Nephron (organoid): Measurements from ENCODE around the gene DRD4.

Source experiments
- H3K27ac Mint-ChIP-seq, 3 experiments: 2 replicates each; pipeline ENCODE4 v1.8.0; 2020; ENCODE audit warnings: mixed read lengths in 3 of 3, mild to moderate bottlenecking in 2 of 3, moderate library complexity in 1 of 3
- H3K27me3 Mint-ChIP-seq: 2 replicates; pipeline ENCODE4 v1.8.0; 2021; ENCODE audit warnings: low read depth, mild to moderate bottlenecking, moderate library complexity, mixed read lengths
- H3K36me3 Mint-ChIP-seq: 2 replicates; pipeline ENCODE4 v1.8.0; 2020; ENCODE audit warnings: low read depth, mixed read lengths
- H3K4me1 Mint-ChIP-seq: 2 replicates; pipeline ENCODE4 v1.8.0; 2020; ENCODE audit warnings: mixed read lengths
- H3K4me3 Mint-ChIP-seq, 3 experiments: 2 replicates each; pipeline ENCODE4 v1.8.0; 2020; ENCODE audit warnings: mild to moderate bottlenecking in 3 of 3, mixed read lengths in 3 of 3, moderate library complexity in 2 of 3
- H3K9me3 Mint-ChIP-seq: 2 replicates; pipeline ENCODE4 v1.8.0; 2020; ENCODE audit warnings: mixed read lengths
- CTCF ChIP-seq, 3 experiments: fragments of 200-600 bp; sonication (generic); IDR thresholded peaks; one replicate each; pipeline ENCODE4 v1.5.0; 2021; ENCODE audit warnings: antibody characterized with exemption in 3 of 3; ENCODE audit not compliant: unreplicated experiment in 3 of 3

Gene DRD4

DNA sequence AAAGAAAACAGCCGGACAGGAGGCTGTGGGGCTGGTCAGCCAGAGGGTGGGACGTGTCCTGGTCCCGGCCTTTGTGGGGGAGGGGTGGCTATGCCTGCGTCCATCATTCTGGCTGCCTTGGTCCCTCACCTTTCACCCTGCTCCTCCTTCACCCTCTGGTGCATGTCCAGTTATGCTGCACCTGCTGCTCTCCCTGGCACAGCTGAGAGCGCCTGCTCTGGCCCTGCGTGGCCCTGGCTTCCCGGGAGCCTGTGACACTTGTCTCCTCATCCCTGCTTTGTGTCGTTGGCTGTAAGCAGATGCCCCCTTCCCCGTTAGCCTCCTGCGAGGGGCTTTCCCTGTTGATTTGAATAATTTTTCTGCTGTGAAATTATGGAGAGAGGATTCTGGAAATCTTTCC, 44.2 kb upstream of the DRD4 start:
- Mint-ChIP-seq H3K4me3 (no peak overlapping the region), H3K36me3 (peaks cover 60% of the 10 kb centered on the region), H3K27me3 (no peaks in the 10 kb centered on the region), H3K4me1 (no peaks in the 10 kb centered on the region), H3K27ac (no peak overlapping the region), H3K9me3 (no peaks in the 10 kb centered on the region)
- TF ChIP-seq CTCF (IDR thresholded peaks at IDR 0.05; ENCODE audit: unreplicated experiment in 3 of 3), result no peak

DNA sequence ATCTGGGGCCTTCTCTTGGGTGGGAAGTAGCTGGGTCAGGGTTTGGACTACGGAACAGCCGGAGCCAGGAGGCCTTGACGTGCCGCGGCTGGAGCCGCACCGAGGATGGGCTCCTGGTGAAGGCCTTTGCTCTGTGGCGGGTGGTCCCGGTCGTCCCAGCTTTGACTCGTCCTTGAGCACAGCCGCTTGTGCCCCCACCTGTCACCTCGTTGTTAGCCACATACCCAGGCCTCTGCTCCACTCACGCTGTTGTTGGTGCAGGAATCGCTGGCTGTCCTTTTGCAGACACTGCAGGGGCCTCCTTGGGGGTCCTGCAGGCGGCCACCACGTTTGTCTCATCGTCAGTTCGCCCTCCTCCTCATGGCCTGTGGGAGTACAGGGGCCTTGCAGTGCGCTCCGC, 43.7 kb upstream of the DRD4 start:
- Mint-ChIP-seq H3K4me3 (no peak overlapping the region), H3K27me3 (no peaks in the 10 kb centered on the region), H3K9me3 (no peaks in the 10 kb centered on the region), H3K4me1 (no peaks in the 10 kb centered on the region), H3K27ac (no peak overlapping the region), H3K36me3 (peaks cover 58% of the 10 kb centered on the region)
- no peak for TF ChIP-seq CTCF (IDR thresholded peaks at IDR 0.05; ENCODE audit: unreplicated experiment in 3 of 3)

DNA sequence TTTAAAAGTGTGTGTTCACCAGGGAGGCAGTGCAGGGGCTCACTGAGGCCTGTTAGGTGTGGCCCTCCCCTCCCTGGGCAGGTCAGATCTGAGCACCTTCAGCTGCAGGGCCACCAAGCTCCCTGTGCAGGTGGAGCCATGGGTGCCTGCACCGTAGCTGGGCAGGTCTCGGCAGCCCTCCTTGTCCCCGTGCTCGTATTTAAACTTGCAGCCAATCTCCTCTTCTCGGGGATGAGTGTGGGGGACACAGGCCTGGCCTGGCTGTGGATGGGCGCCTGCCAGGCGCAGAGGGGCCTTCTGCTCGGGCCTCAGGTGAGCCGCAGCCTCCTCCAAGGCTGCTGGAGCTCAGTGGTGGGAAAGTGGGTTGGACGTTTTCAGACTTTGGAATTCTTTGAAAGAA, 41.7 kb upstream of the DRD4 start:
- Mint-ChIP-seq H3K4me1 (no peaks in the 10 kb centered on the region), H3K36me3 (peaks cover 47% of the 10 kb centered on the region), H3K27me3 (no peaks in the 10 kb centered on the region), H3K4me3 (no peak overlapping the region), H3K9me3 (no peaks in the 10 kb centered on the region), H3K27ac (no peak overlapping the region)
- no peak for TF ChIP-seq CTCF (IDR thresholded peaks at IDR 0.05; ENCODE audit: unreplicated experiment in 3 of 3)

- no peak for TF ChIP-seq CTCF (IDR thresholded peaks at IDR 0.05; ENCODE audit: unreplicated experiment in 3 of 3)
- Mint-ChIP-seq H3K4me3 (no peak overlapping the region), H3K27me3 (no peaks in the 10 kb centered on the region), H3K27ac (no peak overlapping the region), H3K36me3 (peaks cover 41% of the 10 kb centered on the region), H3K9me3 (no peaks in the 10 kb centered on the region), H3K4me1 (no peaks in the 10 kb centered on the region)
Observed at GRCh38 chr11:596374-596773, 40.7 kb upstream of the DRD4 start.

DNA sequence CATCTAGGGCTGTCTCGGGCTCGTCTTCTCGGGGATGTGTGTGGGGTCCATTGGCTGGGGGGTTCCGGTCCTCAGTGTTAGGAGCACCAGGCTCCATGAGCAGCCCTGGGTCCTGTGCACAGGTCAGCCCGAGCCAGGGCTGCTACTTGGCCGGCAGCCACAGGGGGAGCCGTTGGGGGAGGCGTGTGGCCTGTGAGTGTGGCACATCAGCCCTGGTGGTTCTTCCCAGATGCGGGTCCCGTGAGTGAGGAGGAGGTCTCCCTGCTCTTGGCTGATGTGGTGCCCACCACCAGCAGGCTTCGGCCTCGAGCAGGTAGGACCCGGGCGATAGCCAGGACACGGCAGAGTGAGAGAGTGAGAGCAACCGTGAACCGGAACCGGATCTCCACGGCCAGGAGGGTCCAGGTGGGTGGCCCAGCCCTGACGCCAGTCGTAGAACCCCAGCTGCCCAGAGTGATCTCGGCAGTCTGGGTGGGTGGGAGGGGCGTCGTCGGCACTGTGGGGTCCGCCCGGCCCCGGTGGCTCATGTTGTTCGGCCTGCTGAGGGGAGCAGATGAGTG, 39.8 kb upstream of the DRD4 start:
- H3K9me3 Mint-ChIP-seq, result no peaks in the 10 kb centered on the region
- no peak overlapping the region for H3K27ac Mint-ChIP-seq
- H3K4me3 Mint-ChIP-seq, result no peak overlapping the region
- H3K36me3 Mint-ChIP-seq, result peaks cover 47% of the 10 kb centered on the region
- no peaks in the 10 kb centered on the region for H3K27me3 Mint-ChIP-seq
- TF ChIP-seq CTCF (IDR thresholded peaks at IDR 0.05; ENCODE audit: unreplicated experiment in 3 of 3), result no peak
- no peaks in the 10 kb centered on the region for H3K4me1 Mint-ChIP-seq

DNA sequence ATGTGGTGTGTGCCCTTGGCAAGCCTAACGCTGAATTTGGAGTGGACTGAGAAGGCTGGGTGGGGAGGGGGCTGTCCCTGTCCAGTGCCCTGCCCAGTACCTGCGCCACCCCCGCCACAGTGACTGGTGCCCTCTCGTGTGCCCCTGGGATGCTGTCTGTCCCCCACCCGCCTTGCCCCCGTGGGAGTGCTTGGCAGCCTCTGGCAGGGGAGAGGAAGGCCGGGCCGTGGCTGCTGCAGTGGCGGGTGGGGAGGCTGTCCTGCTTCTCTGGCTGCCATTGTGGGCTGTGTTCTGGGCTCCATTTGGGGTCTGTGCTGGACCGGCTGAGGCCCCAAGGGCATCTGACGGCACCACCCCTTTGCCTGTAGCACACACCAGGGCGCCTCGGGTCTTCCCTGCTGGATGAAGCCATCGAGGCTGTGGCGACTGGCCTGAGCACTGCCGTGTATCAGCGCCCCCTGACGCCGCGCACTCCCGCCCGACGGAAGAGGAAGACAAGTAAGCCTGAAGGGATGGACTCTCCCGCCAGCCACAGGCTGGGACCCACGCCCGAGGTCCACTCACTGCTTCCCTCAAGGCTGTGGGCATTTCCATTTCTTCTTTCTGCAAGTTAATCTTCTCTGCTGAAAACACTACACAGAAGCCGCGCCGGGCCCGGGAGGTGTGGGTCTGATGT, 38.9 kb upstream of the DRD4 start:
- peaks cover 41% of the 10 kb centered on the region for H3K36me3 Mint-ChIP-seq
- H3K27ac Mint-ChIP-seq, result no peak overlapping the region
- no peak overlapping the region for H3K4me3 Mint-ChIP-seq
- no peaks in the 10 kb centered on the region for H3K27me3 Mint-ChIP-seq
- TF ChIP-seq CTCF (IDR thresholded peaks at IDR 0.05; ENCODE audit: unreplicated experiment in 3 of 3), result no peak
- no peaks in the 10 kb centered on the region for H3K4me1 Mint-ChIP-seq
- no peaks in the 10 kb centered on the region for H3K9me3 Mint-ChIP-seq
